WERI-Rb-1 (cell line): ENCODE results near the gene DPP3.
A peak's percentile ranks its signal among the peaks of the same experiment; 100 is the strongest.

Experiments
- DNase-seq: peaks from one replicate; pipeline ENCODE4 v3.0.0-alpha.2; 2020
- H3K27ac ChIP-seq: fragments of 250-450 bp; sonication (Bioruptor Pico); 2 replicates; pipeline ENCODE4 v1.5.1; 2020; ENCODE audit warnings: mild to moderate bottlenecking, moderate library complexity
- H3K27me3 ChIP-seq: fragments of 250-450 bp; sonication (Bioruptor Pico); 2 replicates; pipeline ENCODE4 v1.5.1; 2021; ENCODE audit warnings: mild to moderate bottlenecking, low read depth, moderate library complexity; ENCODE audit not compliant: insufficient read depth, severe bottlenecking
- H3K36me3 ChIP-seq: fragments of 250-450 bp; sonication (Bioruptor Pico); 2 replicates; pipeline ENCODE4 v1.5.1; 2020; ENCODE audit warnings: mild to moderate bottlenecking, moderate library complexity
- H3K4me3 ChIP-seq: 2 replicates; pipeline ENCODE4 v1.5.1; 2011; ENCODE audit warnings: low read depth, mild to moderate bottlenecking, control low read depth, low read length
- H3K9me3 ChIP-seq: fragments of 250-450 bp; sonication (Bioruptor Pico); 2 replicates; pipeline ENCODE4 v1.5.1; 2021; ENCODE audit warnings: mild to moderate bottlenecking, moderate library complexity; ENCODE audit not compliant: severe bottlenecking
- TF ChIP-seq, protein P1 (sequence below): IDR thresholded peaks from 2 replicates; pipeline ENCODE4 v1.5.1; 2011; ENCODE audit warnings: low read depth, mild to moderate bottlenecking, control low read depth, inconsistent platforms, low read length

DPP3 gene

DNA sequence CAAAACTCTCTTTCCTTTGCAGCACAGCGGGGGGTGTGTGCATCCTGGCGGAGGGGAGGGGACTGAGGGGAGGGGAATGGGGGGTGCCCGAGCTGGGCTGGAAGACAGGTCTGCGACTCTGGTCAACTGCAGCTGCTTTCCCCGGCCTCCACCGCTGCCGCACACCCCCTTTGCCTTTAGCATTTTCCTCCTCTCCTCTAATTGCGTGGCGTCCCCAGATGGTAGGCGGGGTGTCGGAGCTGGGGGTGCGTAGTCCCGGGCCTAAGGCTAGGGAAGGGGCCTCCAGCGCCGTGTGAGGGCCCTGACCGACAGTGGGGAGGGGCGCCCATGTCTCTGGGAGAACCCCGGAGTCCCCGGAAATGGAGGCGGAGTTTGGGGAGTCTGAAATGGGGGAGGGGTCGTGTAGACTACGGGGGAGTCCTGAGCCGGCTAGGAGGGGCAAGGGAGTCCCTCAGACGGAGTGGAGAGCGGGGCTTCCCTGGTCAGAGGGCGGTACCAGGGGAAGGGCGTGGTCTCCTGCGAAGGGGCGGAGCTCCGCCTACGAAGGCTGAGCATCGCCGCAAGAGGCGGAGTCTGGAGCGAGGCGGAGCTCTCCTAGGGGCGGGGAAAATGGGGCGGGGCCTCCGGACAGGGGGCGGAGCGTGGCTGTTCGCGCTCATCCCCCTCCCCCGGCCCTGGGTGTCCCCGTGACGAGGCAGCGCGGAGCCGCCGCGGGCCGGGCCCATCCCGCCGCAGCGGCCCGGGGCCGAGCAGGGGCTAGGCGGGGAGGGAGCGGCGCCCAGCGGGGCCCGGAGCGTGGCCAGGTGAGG, 13.8 kb upstream of the DPP3 start, which contains the start of gene PELI3:
Gene PELI3 (plus strand): TSS at position 681 of the 809 bp plus-strand sequence. CDS start 1,224 bp downstream, outside the sequence.
- Histone ChIP-seq H3K9me3 (no peaks in the 10 kb centered on the region), H3K27me3 (no peaks in the 10 kb centered on the region), H3K27ac (peak within 1 kb of the TSS; percentile 54), H3K36me3 (peaks cover 27% of the 10 kb centered on the region), H3K4me3 (peak within 1 kb of the TSS; percentile 63)
- peak; percentile 94 for DNase-seq
- TF ChIP-seq, protein P1, sequence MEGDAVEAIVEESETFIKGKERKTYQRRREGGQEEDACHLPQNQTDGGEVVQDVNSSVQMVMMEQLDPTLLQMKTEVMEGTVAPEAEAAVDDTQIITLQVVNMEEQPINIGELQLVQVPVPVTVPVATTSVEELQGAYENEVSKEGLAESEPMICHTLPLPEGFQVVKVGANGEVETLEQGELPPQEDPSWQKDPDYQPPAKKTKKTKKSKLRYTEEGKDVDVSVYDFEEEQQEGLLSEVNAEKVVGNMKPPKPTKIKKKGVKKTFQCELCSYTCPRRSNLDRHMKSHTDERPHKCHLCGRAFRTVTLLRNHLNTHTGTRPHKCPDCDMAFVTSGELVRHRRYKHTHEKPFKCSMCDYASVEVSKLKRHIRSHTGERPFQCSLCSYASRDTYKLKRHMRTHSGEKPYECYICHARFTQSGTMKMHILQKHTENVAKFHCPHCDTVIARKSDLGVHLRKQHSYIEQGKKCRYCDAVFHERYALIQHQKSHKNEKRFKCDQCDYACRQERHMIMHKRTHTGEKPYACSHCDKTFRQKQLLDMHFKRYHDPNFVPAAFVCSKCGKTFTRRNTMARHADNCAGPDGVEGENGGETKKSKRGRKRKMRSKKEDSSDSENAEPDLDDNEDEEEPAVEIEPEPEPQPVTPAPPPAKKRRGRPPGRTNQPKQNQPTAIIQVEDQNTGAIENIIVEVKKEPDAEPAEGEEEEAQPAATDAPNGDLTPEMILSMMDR = no peak

DNA sequence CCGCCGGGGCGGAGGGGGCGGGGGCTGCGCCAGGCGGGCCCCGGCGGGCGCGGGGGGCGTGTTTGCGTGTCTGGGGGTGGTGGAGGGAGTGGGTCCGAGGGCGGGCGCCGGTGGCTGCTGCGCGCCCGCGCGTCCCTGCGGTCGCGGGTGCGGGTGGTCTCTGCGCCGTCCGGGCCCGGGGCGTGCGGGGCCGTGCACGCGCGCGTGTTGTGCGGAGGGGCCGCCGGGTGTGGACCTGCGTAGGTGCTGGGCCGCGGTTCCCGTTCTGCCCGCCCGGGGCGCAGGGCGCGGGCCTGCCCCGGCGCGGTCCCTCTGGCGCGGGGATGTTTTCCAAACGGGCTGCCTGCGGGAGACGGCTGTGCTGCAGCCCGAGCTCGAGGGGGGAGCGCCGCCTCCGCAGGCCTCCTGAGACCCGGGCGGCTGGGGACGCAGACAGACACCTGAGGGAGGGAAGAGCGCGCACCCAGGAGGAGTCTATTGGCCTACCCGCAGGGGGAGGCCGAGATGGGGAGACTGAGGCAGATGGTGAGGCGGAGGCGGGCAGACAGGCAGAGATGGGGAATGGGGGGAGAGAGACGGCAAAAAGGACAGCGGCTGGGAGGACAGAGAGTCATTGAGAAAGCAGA, 13.1 kb upstream of the DPP3 start:
- no peak for DNase-seq
- Histone ChIP-seq H3K4me3 (peak overlapping the region; percentile 54), H3K27ac (peak overlapping the region; percentile 54; the same call in 1 of the 2 replicates), H3K36me3 (peaks cover 32% of the 10 kb centered on the region), H3K27me3 (no peaks in the 10 kb centered on the region), H3K9me3 (no peaks in the 10 kb centered on the region)
- TF ChIP-seq, protein P1 = peak; percentile 35

DNA sequence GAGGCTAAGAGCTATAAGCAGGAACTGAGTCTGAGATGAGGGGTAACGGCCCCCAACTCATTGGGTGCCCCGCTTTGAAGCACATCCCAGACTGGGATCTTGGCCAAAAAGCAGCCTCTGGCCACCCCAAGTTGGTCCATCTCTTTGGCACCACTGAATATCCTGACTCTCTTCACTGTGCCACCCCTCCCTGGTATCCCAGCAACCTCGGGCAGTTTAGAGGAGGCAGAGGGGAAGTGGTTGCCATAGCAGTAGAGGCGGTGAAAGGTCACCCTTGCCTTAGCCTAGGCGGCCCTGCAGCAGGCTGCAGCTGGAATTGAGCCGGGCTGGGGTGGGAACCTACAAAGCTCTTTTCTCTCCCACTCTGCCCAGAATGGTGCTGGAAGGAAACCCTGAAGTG, 12.5 kb upstream of the DPP3 start:
- H3K27ac ChIP-seq = no peak overlapping the region
- TF ChIP-seq, protein P1 = no peak
- H3K4me3 ChIP-seq = peak overlapping the region; percentile 54
- peaks cover 38% of the 10 kb centered on the region for H3K36me3 ChIP-seq
- no peaks in the 10 kb centered on the region for H3K9me3 ChIP-seq
- DNase-seq = no peak
- H3K27me3 ChIP-seq = no peaks in the 10 kb centered on the region

DNA sequence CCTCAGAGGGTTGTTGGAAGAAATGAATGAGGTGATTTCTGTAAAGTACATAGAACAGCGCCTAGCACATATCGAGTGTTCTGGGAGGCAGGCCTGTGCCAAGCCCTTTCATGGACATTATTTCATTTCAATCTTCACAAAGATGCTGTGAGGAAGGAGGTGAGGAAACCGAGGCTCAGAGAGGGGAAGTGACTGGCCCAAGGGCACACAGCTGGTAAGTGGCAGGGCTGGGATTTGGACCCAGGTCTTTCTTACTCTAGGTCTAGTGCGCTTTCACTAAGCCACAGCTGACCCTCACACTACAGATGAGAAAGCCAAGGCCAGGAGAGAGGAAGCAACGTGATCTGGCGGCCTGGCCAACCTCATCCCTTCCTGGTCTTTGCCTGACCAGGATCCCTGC, 11.5 kb upstream of the DPP3 start:
- H3K36me3 ChIP-seq = peaks cover 47% of the 10 kb centered on the region
- no peaks in the 10 kb centered on the region for H3K27me3 ChIP-seq
- no peak overlapping the region for H3K4me3 ChIP-seq
- TF ChIP-seq, protein P1 = no peak
- DNase-seq = no peak
- no peaks in the 10 kb centered on the region for H3K9me3 ChIP-seq
- no peak overlapping the region for H3K27ac ChIP-seq

DNA sequence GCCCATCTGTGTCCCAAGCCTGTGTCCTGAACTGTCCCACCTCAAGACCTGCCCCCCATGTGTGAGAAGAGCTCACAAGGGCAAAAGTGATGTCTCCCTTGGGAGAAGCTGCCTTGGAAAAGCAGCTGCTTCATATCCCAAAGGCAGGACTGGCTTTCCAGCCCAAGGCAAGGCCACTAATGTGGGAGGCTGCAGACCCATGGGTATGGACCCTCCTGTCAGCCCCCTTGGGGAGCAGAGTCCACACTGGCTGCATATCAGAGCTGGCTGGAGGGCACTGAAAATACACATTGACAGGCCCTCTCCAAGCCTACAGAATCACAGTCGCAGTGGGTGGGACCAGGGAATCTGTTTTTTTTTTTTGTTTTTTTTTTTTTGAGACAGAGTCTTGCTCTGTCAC, 10.8 kb upstream of the DPP3 start:
- no peaks in the 10 kb centered on the region for H3K9me3 ChIP-seq
- no peak overlapping the region for H3K27ac ChIP-seq
- TF ChIP-seq, protein P1 = no peak
- DNase-seq = no peak
- no peaks in the 10 kb centered on the region for H3K27me3 ChIP-seq
- H3K36me3 ChIP-seq = peaks cover 55% of the 10 kb centered on the region
- no peak overlapping the region for H3K4me3 ChIP-seq
